ENCODE measurements around the gene LSAMP.

DNA sequence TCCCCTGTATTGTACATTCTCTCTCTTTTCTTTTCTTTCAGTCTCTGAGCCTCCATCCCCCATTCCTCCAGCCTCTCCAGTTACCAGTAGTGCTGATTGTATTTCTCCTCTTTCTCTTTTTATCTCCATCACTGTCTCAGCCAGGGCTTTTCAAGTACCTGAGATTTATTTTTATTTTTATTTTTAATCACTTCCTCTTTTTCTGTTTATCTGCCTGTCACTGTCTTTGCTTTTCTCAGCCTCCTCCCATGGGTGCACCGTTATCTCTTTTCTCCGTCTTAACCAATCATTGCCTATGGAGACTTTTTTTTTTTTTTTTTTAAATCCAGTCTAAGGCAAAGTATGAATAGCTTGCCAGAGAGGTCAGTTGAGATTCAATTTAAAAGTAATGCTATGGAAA, 462.7 kb downstream of the LSAMP start:
- TF ChIP-seq, protein P1, sequence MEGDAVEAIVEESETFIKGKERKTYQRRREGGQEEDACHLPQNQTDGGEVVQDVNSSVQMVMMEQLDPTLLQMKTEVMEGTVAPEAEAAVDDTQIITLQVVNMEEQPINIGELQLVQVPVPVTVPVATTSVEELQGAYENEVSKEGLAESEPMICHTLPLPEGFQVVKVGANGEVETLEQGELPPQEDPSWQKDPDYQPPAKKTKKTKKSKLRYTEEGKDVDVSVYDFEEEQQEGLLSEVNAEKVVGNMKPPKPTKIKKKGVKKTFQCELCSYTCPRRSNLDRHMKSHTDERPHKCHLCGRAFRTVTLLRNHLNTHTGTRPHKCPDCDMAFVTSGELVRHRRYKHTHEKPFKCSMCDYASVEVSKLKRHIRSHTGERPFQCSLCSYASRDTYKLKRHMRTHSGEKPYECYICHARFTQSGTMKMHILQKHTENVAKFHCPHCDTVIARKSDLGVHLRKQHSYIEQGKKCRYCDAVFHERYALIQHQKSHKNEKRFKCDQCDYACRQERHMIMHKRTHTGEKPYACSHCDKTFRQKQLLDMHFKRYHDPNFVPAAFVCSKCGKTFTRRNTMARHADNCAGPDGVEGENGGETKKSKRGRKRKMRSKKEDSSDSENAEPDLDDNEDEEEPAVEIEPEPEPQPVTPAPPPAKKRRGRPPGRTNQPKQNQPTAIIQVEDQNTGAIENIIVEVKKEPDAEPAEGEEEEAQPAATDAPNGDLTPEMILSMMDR (IDR thresholded peaks at IDR 0.05): no peak
- TF ChIP-seq POLR2A (IDR thresholded peaks at IDR 0.05; ENCODE audit: low read length): no peak
- TF ChIP-seq POLR2AphosphoS2 (conservative IDR thresholded peaks at IDR 0.05; ENCODE audit: low read length): no peak
- no peak for TF ChIP-seq ZFP36 (IDR thresholded peaks at IDR 0.05; ENCODE audit: borderline replicate concordance, partially characterized antibody)
- no peak for TF ChIP-seq HOXA7 (CRISPR knock-in tag; IDR thresholded peaks at IDR 0.05)
- TF ChIP-seq RFX5 (IDR thresholded peaks at IDR 0.05): no peak
- no peak for TF ChIP-seq HDAC2 (IDR thresholded peaks at IDR 0.05)
- TF ChIP-seq, protein P2, sequence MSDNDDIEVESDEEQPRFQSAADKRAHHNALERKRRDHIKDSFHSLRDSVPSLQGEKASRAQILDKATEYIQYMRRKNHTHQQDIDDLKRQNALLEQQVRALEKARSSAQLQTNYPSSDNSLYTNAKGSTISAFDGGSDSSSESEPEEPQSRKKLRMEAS (IDR thresholded peaks at IDR 0.05): no peak
- no peak for TF ChIP-seq TP53 (CRISPR knock-in tag; IDR thresholded peaks at IDR 0.05)
- no peak for TF ChIP-seq NFE2L2 (conservative IDR thresholded peaks at IDR 0.05; ENCODE audit: low read length)
- no peak for TF ChIP-seq CBX8 (IDR thresholded peaks at IDR 0.05)
